K562 (cell line): Measurements from ENCODE around the gene SPINK14. TPM values are rescaled to one million over a fixed set of nuclear protein-coding genes. Genes with fewer than 3 reads are reported as not detected.

Source experiments
- ATAC-seq: fragments of 200-7000 bp; cut with Tn5 transposase; 3 replicates; pipeline ENCODE4 v1.9.1; 2020; ENCODE audit warnings: moderate library complexity
- BruUV-seq: library from RNA; stranded (reverse); fragments of 400-500 nt; replicated peaks from 2 replicates; lab custom pipeline; 2021; lab: Mats Ljungman, UMichigan
- CTCF ChIA-PET: fragments of 300-600 bp; formaldehyde crosslinking; extraction: SDS; loops from one replicate; lab custom pipeline; 2021; ENCODE audit warnings: low intra/inter-chr PET ratio; lab: Yijun Ruan, JAX
- POLR2A ChIA-PET: fragments of 300-600, 350-650 bp; sonication (Branson Sonifier 250); formaldehyde crosslinking; extraction: SDS; loops from one replicate; lab custom pipeline; 2021; ENCODE audit warnings: antibody characterized with exemption, inconsistent platforms; lab: Yijun Ruan, JAX
- DNase-seq, 4 experiments: peaks; one replicate each; pipeline versions ENCODE4 v3.0.0 to v3.0.0-alpha.2; 2011 to 2018; ENCODE audit warnings: low spot score in 3 of 4, mixed read lengths in 3 of 4; ENCODE audit errors: extremely low read depth in 1 of 4
- FAIRE-seq: peaks from 2 replicates; lab custom pipeline; 2011; peaks lifted over from hg19 to GRCh38; lab: Jason Lieb, UNC
- H2AFZ ChIP-seq: 2 replicates; pipeline ENCODE4 v1.6.0; 2011; ENCODE audit warnings: low read depth, low read length, control low read depth, inconsistent platforms
- H3K27ac ChIP-seq: fragments of 200-600 bp; 3 replicates; pipeline ENCODE4 v1.8.0; 2011; ENCODE audit warnings: low read depth, mild to moderate bottlenecking, control low read depth, inconsistent platforms, low read length, moderate library complexity, mixed read lengths; ENCODE audit errors: extremely low read depth
- H3K27me3 ChIP-seq, 2 experiments: fragments of 300-600 bp in 1 of 2; 2 replicates in 1 of 2; 3 replicates in 1 of 2; pipeline versions ENCODE4 v1.6.0 to v1.8.0; 2011; ENCODE audit warnings: inconsistent platforms in 2 of 2, low read length in 2 of 2, mild to moderate bottlenecking in 1 of 2, mixed read lengths in 1 of 2, moderate library complexity in 1 of 2; ENCODE audit not compliant: control insufficient read depth in 2 of 2, insufficient read depth in 2 of 2
- H3K36me3 ChIP-seq: fragments of 300-600 bp; 3 replicates; pipeline ENCODE4 v1.8.0; 2011; ENCODE audit warnings: mild to moderate bottlenecking, low read length, inconsistent platforms; ENCODE audit not compliant: control insufficient read depth, insufficient read depth
- H3K4me1 ChIP-seq, 2 experiments: fragments of 200-600 bp in 1 of 2; replicated peaks in 1 of 2; 2 replicates in 1 of 2; 3 replicates in 1 of 2; pipeline versions ENCODE4 v1.5.1 to v1.8.0; 2011; ENCODE audit warnings: inconsistent platforms in 2 of 2, low read length in 2 of 2, mild to moderate bottlenecking in 1 of 2, mixed read lengths in 1 of 2, moderate library complexity in 1 of 2; ENCODE audit not compliant: control insufficient read depth in 2 of 2, insufficient read depth in 2 of 2
- H3K4me2 ChIP-seq: 2 replicates; pipeline ENCODE4 v1.6.1; 2011; ENCODE audit warnings: low read length, control low read depth, inconsistent platforms, mixed read lengths; ENCODE audit not compliant: insufficient read depth
- H3K4me3 ChIP-seq: fragments of 200-600 bp; sonication (generic), shearing (Covaris generic); 2 replicates; pipeline ENCODE4 v1.5.1; 2016; ENCODE audit warnings: control low read depth, inconsistent platforms
- H3K79me2 ChIP-seq: fragments of 200-600 bp; 3 replicates; pipeline ENCODE4 v1.8.0; 2011; ENCODE audit warnings: low read length, inconsistent platforms; ENCODE audit not compliant: control insufficient read depth, insufficient read depth
- H3K9ac ChIP-seq, 2 experiments: 2 replicates each; pipeline versions ENCODE4 v1.6.0 to v1.6.1; 2011; ENCODE audit warnings: low read depth in 2 of 2, low read length in 2 of 2, control low read depth in 1 of 2, inconsistent platforms in 1 of 2, mild to moderate bottlenecking in 1 of 2, mixed read lengths in 1 of 2; ENCODE audit not compliant: insufficient read depth in 1 of 2
- H3K9me1 ChIP-seq: one replicate; pipeline ENCODE4 v1.6.0; 2011; ENCODE audit warnings: inconsistent platforms, mild to moderate bottlenecking, low read length, moderate library complexity; ENCODE audit not compliant: control insufficient read depth, insufficient read depth
- H3K9me3 ChIP-seq: replicated peaks from 2 replicates; pipeline ENCODE4 v1.5.1; 2011; ENCODE audit warnings: low read depth, low read length, inconsistent platforms; ENCODE audit not compliant: control insufficient read depth, insufficient read depth
- H4K20me1 ChIP-seq: replicated peaks from 2 replicates; pipeline ENCODE4 v1.6.1; 2011; ENCODE audit warnings: low read length, inconsistent platforms, mixed read lengths; ENCODE audit not compliant: control insufficient read depth, insufficient read depth
- ID3 ChIP-seq, 2 experiments: fragments of 250-450 bp in 1 of 2; fragments of 450-650 bp in 1 of 2; sonication (Bioruptor Pico) in 1 of 2; IDR thresholded peaks; 2 replicates each; pipeline versions ENCODE4 v1.6.1 to v1.8.0; 2016 to 2021; ENCODE audit warnings: mild to moderate bottlenecking in 2 of 2, moderate library complexity in 2 of 2, missing compliant biosample characterization in 1 of 2, missing genetic modification characterization in 1 of 2
- ILF3 ChIP-seq: fragments of 450-650 bp; IDR thresholded peaks from 2 replicates; pipeline ENCODE4 v1.6.1; 2018; ENCODE audit warnings: antibody characterized with exemption, mild to moderate bottlenecking, moderate library complexity, borderline replicate concordance
- KLF13 ChIP-seq: fragments of 450-650 bp; IDR thresholded peaks from 2 replicates; pipeline ENCODE4 v1.6.1; 2016; ENCODE audit warnings: missing genetic modification characterization, low read depth, mild to moderate bottlenecking, missing compliant biosample characterization, moderate library complexity, borderline replicate concordance
- MTA1 ChIP-seq: fragments of 450-650 bp; IDR thresholded peaks from 2 replicates; pipeline ENCODE4 v1.6.1; 2017; ENCODE audit warnings: borderline replicate concordance
- RBFOX2 ChIP-seq: fragments of 200-400 bp; formaldehyde crosslinking; IDR thresholded peaks from 2 replicates; pipeline ENCODE4 v1.6.1; 2017; ENCODE audit warnings: low read depth, mild to moderate bottlenecking, low read length, moderate library complexity
- SMAD4 ChIP-seq: fragments of 250-450 bp; sonication (Bioruptor Pico); conservative IDR thresholded peaks from 2 replicates; pipeline ENCODE4 v1.8.0; 2021; ENCODE audit warnings: inconsistent platforms, mild to moderate bottlenecking, moderate library complexity
- SP2 ChIP-seq: IDR thresholded peaks from 2 replicates; pipeline ENCODE4 v1.6.1; 2011; ENCODE audit warnings: mild to moderate bottlenecking, low read depth, low read length, moderate library complexity; ENCODE audit not compliant: poor library complexity, severe bottlenecking; ENCODE audit errors: extremely low read depth
- ZBTB2 ChIP-seq: fragments of 450-650 bp; IDR thresholded peaks from 2 replicates; pipeline ENCODE4 v1.6.1; 2016; ENCODE audit warnings: antibody characterized with exemption
- ZFP1 ChIP-seq: fragments of 450-650 bp; formaldehyde crosslinking; IDR thresholded peaks from 2 replicates; pipeline ENCODE4 v1.4.0; 2020; ENCODE audit warnings: mild to moderate bottlenecking, mixed read lengths
- WGBS: fragments of 100-300 bp; shearing (Covaris generic); methylation state at CpG from one replicate; pipeline ENCODE4 v1.1.6; 2016; ENCODE audit warnings: low coverage, mixed read lengths; ENCODE audit not compliant: insufficient coverage; ENCODE audit errors: missing lambda C conversion rate; 5-methylcytosine and 5-hydroxymethylcytosine counted together
- in situ Hi-C: fragments of 300-500 bp; cut with MboI; formaldehyde crosslinking; loops from 4 replicates; pipeline ENCODE4 v1.15.0; 2018; ENCODE audit warnings: inconsistent platforms, mixed read lengths
- intact Hi-C: fragments of 100-400 bp; cut with micrococcal nuclease; formaldehyde crosslinking; loops from 2 replicates; pipeline ENCODE4 v1.14.2; 2022
- polyA plus RNA-seq, 8 experiments: library from polyadenylated mRNA; depleted of rRNA in 4 of 8; stranded (reverse) in 5 of 8; unstranded in 3 of 8; fragments of >200 nt; fragmentation: Nextera tagmentation in 2 of 8; fragmentation: Illumina TruSeq in 1 of 8; extraction: Ambion mirVana in 2 of 8; extraction: Trizol in 1 of 8; gene quantifications; 2 replicates each; pipeline versions ENCODE4 v1.2.1 to v1.2.3, GENCODE V29; 2011 to 2014; ENCODE audit warnings: inconsistent platforms in 1 of 8, missing spikeins in 1 of 8
- total RNA-seq, 7 experiments: library from RNA; depleted of rRNA in 6 of 7; stranded (reverse); fragments of >200 nt in 6 of 7; fragmentation: Illumina TruSeq in 2 of 7; extraction: Trizol in 2 of 7; gene quantifications; 2 replicates each; pipeline versions ENCODE4 v1.2.1 to v1.2.3, GENCODE V29; 2011 to 2021; ENCODE audit warnings: low replicate concordance in 1 of 7

SPINK14 gene
- total and polyA plus RNA-seq, 9 of the 15 experiments (the other 6 are each of a cell fraction or from before 2014, with no cell fraction given) = not detected

GRCh38 chr5:148214665-148215185 lies 46.4 kb downstream of the SPINK14 start:
- intact Hi-C loops (no loop called here), in situ Hi-C loops (no loop called here)
- DNase-seq = no peak
- Histone ChIP-seq H3K4me1 (no peaks in the 10 kb centered on the region), H3K36me3 (no peaks in the 10 kb centered on the region), H3K4me2 (no peak overlapping the region), H3K9me3 (no peaks in the 10 kb centered on the region), H3K79me2 (no peaks in the 10 kb centered on the region), H3K27me3 (no peaks in the 10 kb centered on the region), H3K9me1 (no peaks in the 10 kb centered on the region), H3K27ac (no peak overlapping the region), H4K20me1 (no peaks in the 10 kb centered on the region), H3K4me3 (no peak overlapping the region), H3K9ac (no peak overlapping the region), H2AFZ (no peak overlapping the region)
- WGBS = 11% methylated on average over 1 of the region's 1 CpG
- no TSS peak for BruUV-seq
- ChIA-PET POLR2A (no interaction called here), CTCF (no interaction called here)
- no peak for FAIRE-seq
- TF ChIP-seq ILF3 (no peak), RBFOX2 (no peak), ZBTB2 (no peak), SP2 (no peak), ZFP1 (CRISPR knock-in tag) (no peak), MTA1 (no peak), SMAD4 (CRISPR knock-in tag) (no peak), ID3 (CRISPR knock-in tag; IDR thresholded peaks at IDR 0.05) (no peak), ID3 (tag; IDR thresholded peaks at IDR 0.05) (no peak), KLF13 (tag) (no peak)
- ATAC-seq = no peak
